ENCODE measurements around the gene PPP1R12C.

Gene PPP1R12C

GRCh38 chr19:55089342-55089944 lies 28.0 kb downstream of the PPP1R12C start:
- no peak for DNase-seq (ENCODE audit: low read depth)

- DNase-seq (ENCODE audit: low read depth) = peak; percentile 43
These were observed 28.7 kb downstream of the PPP1R12C start for GRCh38 chr19:55088543-55089341.

- no peak for DNase-seq (ENCODE audit: low read depth)
These were observed 29.4 kb downstream of the PPP1R12C start for GRCh38 chr19:55088021-55088451.

- no peak for DNase-seq (ENCODE audit: low read depth)
These were observed 29.9 kb downstream of the PPP1R12C start for GRCh38 chr19:55087542-55087901.

GRCh38 chr19:55086730-55087541 lies 30.5 kb downstream of the PPP1R12C start:
- DNase-seq (ENCODE audit: low read depth) = no peak

- DNase-seq (ENCODE audit: low read depth) = no peak
These were observed 31.3 kb downstream of the PPP1R12C start for GRCh38 chr19:55085923-55086715.

GRCh38 chr19:55084416-55084815 lies 33.0 kb downstream of the PPP1R12C start:
- no peak for DNase-seq (ENCODE audit: low read depth)

GRCh38 chr19:55083004-55083850 lies 34.2 kb downstream of the PPP1R12C start:
- DNase-seq (ENCODE audit: low read depth) = no peak

- DNase-seq (ENCODE audit: low read depth) = no peak
These were observed 35.2 kb downstream of the PPP1R12C start for GRCh38 chr19:55082020-55082851.

GRCh38 chr19:55081770-55082019 lies 35.7 kb downstream of the PPP1R12C start:
- no peak for DNase-seq (ENCODE audit: low read depth)

- DNase-seq (ENCODE audit: low read depth) = peak; percentile 73
These were observed 36.3 kb downstream of the PPP1R12C start for GRCh38 chr19:55080968-55081769.

GRCh38 chr19:55080121-55080967 lies 37.1 kb downstream of the PPP1R12C start:
- no peak for DNase-seq (ENCODE audit: low read depth)

- no peak for DNase-seq (ENCODE audit: low read depth)
These were observed 37.9 kb downstream of the PPP1R12C start for GRCh38 chr19:55079400-55080038.

- no peak for DNase-seq (ENCODE audit: low read depth)
These were observed 38.4 kb downstream of the PPP1R12C start for GRCh38 chr19:55078996-55079395.

- no peak for DNase-seq (ENCODE audit: low read depth)
These were observed 40.3 kb downstream of the PPP1R12C start for GRCh38 chr19:55077106-55077505.

GRCh38 chr19:55076321-55076720 lies 41.1 kb downstream of the PPP1R12C start:
- no peak for DNase-seq (ENCODE audit: low read depth)

GRCh38 chr19:55075371-55075998 lies 42.0 kb downstream of the PPP1R12C start, which contains the start of gene EPS8L1:
Gene EPS8L1, plus strand, starts transcription at chr19:55075869. Its CDS starts 576 bp downstream, at chr19:55076445.
- DNase-seq (ENCODE audit: low read depth) = no peak

GRCh38 chr19:55071913-55072312 lies 45.5 kb downstream of the PPP1R12C start:
- DNase-seq (ENCODE audit: low read depth) = no peak

All from stimulated activated CD8-positive, alpha-beta memory T cell treated with anti-CD3 and anti-CD28 coated beads, Interleukin-12 subunit alpha, Interleukin-12 subunit beta, amount 100 ng/mL, for 4 hours (primary cell).